ENCODE results near the gene KRTAP29-1.

DNA sequence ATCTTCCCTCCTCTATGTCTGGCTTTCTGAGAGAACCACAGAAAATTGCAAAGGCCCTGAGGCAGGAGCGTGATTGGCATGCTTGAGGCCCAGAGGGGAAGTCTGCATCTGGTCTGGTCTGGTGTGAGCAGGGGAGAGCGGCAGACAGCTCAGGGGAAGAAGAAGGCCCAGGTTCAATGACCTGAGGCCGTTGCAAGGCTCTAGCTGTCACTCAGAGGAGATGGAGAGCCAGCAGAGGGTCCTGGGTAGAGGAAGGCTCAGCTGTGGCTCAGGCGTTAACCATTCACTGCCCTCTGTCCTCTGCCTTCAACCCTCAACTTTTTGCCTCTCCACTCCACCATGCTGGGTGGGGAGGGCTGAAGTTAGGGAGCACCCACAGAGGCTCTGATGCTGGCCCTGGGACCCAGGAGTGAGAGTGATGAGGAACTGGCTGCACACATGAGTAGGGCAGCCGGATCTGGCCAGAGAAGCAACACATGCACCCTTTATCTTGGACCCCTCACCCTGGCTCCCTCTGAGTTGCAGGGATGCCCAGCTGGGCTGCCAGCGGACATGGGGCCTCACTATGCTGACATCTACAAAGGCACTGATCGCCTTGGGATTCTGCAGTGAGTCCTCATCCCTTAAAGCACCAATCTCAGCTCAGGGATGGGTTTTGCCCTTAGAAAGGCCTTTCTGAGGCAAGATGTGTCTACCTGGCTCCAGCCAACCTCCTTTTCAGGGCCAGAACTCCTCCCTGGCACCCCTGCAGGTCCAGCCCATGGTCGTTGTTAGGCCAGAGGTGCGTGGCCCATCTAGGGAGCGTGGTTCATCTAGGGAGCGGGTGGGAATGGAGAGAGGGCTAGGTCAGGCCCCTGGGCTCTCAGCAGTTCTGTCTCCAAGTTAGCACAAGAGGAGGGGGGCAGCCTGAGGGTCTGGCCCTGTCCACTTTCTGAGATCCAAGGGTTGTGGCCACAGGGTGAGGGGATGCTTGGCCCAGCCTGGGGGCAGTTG lies 20.5 kb upstream of the KRTAP29-1 start:
- TF ChIP-seq CTCF (IDR thresholded peaks at IDR 0.05) = no peak
- no peak for TF ChIP-seq POLR2A (IDR thresholded peaks at IDR 0.05)

Measured in esophagus squamous epithelium (tissue), 4 donors.